Measurements from ENCODE around the gene HOXC6. TPM values are rescaled to one million over a fixed set of nuclear protein-coding genes. Genes with fewer than 3 reads are reported as not detected.

The HOXC6 gene
- total and polyA plus RNA-seq, 9 of the 15 experiments (the other 6 are each of a cell fraction or from before 2014, with no cell fraction given), result 0.06 to 4.0 (median 1.4) TPM

DNA sequence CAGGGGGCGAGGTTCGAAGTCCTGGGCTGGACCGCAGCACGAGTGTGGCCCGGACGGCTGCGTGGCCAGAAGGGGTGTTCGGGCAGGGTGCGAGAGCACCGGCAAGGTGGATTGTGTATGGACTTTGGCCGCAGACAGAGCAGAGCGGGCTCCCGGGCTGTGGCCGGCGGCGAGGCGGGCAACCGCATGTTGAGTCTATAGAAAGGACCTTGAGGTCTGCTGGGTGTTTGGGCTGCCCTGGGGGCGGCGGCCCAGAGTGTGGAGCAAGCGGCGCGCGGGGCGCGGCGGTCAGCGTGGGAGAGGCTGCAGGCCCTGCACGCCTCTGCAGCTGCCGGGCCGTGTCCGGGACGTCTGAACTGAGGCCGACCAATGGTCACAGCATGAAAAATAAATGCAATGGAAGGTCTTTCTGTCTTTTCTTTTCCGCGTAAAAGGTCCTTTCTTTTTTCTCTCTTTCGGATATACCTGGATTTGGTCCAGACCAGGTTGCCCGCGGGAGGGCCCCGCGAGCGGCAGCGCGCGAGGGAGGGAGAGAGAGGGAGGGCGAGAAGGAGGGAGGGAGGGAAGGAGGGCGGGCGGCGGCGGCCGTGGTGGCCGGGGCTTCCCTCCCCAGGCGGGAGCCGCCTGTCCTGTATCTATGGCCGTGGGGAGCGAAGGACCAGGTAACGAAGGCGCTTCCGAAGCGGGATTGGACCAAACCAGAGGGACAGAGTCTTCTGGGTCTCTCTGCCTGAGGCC, 33.8 kb upstream of the HOXC6 start (continued):
- TF ChIP-seq, protein P1, sequence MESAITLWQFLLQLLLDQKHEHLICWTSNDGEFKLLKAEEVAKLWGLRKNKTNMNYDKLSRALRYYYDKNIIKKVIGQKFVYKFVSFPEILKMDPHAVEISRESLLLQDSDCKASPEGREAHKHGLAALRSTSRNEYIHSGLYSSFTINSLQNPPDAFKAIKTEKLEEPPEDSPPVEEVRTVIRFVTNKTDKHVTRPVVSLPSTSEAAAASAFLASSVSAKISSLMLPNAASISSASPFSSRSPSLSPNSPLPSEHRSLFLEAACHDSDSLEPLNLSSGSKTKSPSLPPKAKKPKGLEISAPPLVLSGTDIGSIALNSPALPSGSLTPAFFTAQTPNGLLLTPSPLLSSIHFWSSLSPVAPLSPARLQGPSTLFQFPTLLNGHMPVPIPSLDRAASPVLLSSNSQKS (CRISPR knock-in tag; IDR thresholded peaks at IDR 0.05), result no peak
- no peak for TF ChIP-seq ZNF318 (IDR thresholded peaks at IDR 0.05; ENCODE audit: borderline replicate concordance in 1 of 2, low read depth in 1 of 2)
- no peak for TF ChIP-seq ZBED1 (IDR thresholded peaks at IDR 0.05)
- TF ChIP-seq RBM15 (IDR thresholded peaks at IDR 0.05; ENCODE audit: insufficient read depth, low read length), result no peak
- no peak for TF ChIP-seq BACH1 (tag; IDR thresholded peaks at IDR 0.05)
- TF ChIP-seq, protein P2, sequence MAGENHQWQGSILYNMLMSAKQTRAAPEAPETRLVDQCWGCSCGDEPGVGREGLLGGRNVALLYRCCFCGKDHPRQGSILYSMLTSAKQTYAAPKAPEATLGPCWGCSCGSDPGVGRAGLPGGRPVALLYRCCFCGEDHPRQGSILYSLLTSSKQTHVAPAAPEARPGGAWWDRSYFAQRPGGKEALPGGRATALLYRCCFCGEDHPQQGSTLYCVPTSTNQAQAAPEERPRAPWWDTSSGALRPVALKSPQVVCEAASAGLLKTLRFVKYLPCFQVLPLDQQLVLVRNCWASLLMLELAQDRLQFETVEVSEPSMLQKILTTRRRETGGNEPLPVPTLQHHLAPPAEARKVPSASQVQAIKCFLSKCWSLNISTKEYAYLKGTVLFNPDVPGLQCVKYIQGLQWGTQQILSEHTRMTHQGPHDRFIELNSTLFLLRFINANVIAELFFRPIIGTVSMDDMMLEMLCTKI (IDR thresholded peaks at IDR 0.05; ENCODE audit: partially characterized antibody), result no peak
- TF ChIP-seq ZNF24 (IDR thresholded peaks at IDR 0.05), result no peak
- no peak for TF ChIP-seq C11orf30 (IDR thresholded peaks at IDR 0.05; ENCODE audit: low read depth)
- peak; percentile 81 for TF ChIP-seq ZNF444 (CRISPR knock-in tag; IDR thresholded peaks at IDR 0.05)
- TF ChIP-seq THRB (CRISPR knock-in tag; conservative IDR thresholded peaks at IDR 0.05), result no peak
- TF ChIP-seq, protein P3, sequence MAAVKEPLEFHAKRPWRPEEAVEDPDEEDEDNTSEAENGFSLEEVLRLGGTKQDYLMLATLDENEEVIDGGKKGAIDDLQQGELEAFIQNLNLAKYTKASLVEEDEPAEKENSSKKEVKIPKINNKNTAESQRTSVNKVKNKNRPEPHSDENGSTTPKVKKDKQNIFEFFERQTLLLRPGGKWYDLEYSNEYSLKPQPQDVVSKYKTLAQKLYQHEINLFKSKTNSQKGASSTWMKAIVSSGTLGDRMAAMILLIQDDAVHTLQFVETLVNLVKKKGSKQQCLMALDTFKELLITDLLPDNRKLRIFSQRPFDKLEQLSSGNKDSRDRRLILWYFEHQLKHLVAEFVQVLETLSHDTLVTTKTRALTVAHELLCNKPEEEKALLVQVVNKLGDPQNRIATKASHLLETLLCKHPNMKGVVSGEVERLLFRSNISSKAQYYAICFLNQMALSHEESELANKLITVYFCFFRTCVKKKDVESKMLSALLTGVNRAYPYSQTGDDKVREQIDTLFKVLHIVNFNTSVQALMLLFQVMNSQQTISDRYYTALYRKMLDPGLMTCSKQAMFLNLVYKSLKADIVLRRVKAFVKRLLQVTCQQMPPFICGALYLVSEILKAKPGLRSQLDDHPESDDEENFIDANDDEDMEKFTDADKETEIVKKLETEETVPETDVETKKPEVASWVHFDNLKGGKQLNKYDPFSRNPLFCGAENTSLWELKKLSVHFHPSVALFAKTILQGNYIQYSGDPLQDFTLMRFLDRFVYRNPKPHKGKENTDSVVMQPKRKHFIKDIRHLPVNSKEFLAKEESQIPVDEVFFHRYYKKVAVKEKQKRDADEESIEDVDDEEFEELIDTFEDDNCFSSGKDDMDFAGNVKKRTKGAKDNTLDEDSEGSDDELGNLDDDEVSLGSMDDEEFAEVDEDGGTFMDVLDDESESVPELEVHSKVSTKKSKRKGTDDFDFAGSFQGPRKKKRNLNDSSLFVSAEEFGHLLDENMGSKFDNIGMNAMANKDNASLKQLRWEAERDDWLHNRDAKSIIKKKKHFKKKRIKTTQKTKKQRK (IDR thresholded peaks at IDR 0.05; ENCODE audit: borderline replicate concordance, low read depth, low read length), result no peak
